A673 (cell line): ENCODE measurements around the gene ACSL1. TPM values are rescaled to one million over a fixed set of nuclear protein-coding genes. Genes with fewer than 3 reads are reported as not detected.

Experiments
- BruUV-seq: library from RNA; stranded (reverse); fragments of 400-500 nt; replicated peaks from 2 replicates; lab custom pipeline; 2021; lab: Mats Ljungman, UMichigan
- CTCF ChIA-PET: fragments of 300-600 bp; sonication (Branson Sonifier 250); formaldehyde crosslinking; loops from one replicate; lab custom pipeline; 2022; ENCODE audit warnings: antibody characterized with exemption; lab: Charles Lee
- POLR2A ChIA-PET: fragments of 300-600 bp; sonication (Branson Sonifier 250); formaldehyde crosslinking; loops from one replicate; lab custom pipeline; 2022; ENCODE audit warnings: antibody characterized with exemption; ENCODE audit not compliant: low non-redundant PET; lab: Charles Lee
- DNase-seq: peaks from one replicate; pipeline ENCODE4 v3.0.0-alpha.2; 2015; ENCODE audit warnings: low spot score
- H3K27ac ChIP-seq: fragments of 200-600 bp; sonication (generic); 2 replicates; pipeline ENCODE4 v1.5.1; 2016; ENCODE audit warnings: mixed run types, low read depth, mild to moderate bottlenecking, mixed read lengths, antibody characterized with exemption, low read length; ENCODE audit not compliant: poor library complexity, severe bottlenecking
- H3K27me3 ChIP-seq: fragments of 200-600 bp; sonication (generic); replicated peaks from 2 replicates; pipeline ENCODE4 v1.6.1; 2017; ENCODE audit warnings: mixed run types, low read depth, mild to moderate bottlenecking, mixed read lengths, antibody characterized with exemption, low read length; ENCODE audit not compliant: insufficient read depth, poor library complexity
- H3K36me3 ChIP-seq: fragments of 200-600 bp; sonication (generic); 2 replicates; pipeline ENCODE4 v1.6.1; 2016; ENCODE audit warnings: mixed run types, mild to moderate bottlenecking, mixed read lengths, antibody characterized with exemption, low read length; ENCODE audit not compliant: insufficient read depth, poor library complexity, severe bottlenecking
- H3K4me1 ChIP-seq: fragments of 200-600 bp; sonication (generic); 2 replicates; pipeline ENCODE4 v1.6.1; 2017; ENCODE audit warnings: mixed run types, mild to moderate bottlenecking, mixed read lengths, antibody characterized with exemption, low read length; ENCODE audit not compliant: insufficient read depth, poor library complexity, severe bottlenecking
- H3K4me3 ChIP-seq: fragments of 200-600 bp; sonication (generic); 2 replicates; pipeline ENCODE4 v1.5.1; 2016; ENCODE audit warnings: low read depth, mixed run types, mild to moderate bottlenecking, mixed read lengths, low read length; ENCODE audit not compliant: poor library complexity, severe bottlenecking
- H3K9me3 ChIP-seq: fragments of 200-600 bp; sonication (generic); 2 replicates; pipeline ENCODE4 v1.6.1; 2016; ENCODE audit warnings: mixed run types, low read depth, mild to moderate bottlenecking, mixed read lengths, antibody characterized with exemption, low read length; ENCODE audit not compliant: poor library complexity, severe bottlenecking
- EZH2 ChIP-seq: fragments of 200-600 bp; sonication (generic); IDR thresholded peaks from 2 replicates; pipeline ENCODE4 v1.6.1; 2017; ENCODE audit warnings: borderline replicate concordance, low read depth, mild to moderate bottlenecking, mixed read lengths, antibody characterized with exemption, low read length; ENCODE audit not compliant: poor library complexity, severe bottlenecking
- intact Hi-C: fragments of 100-400 bp; cut with micrococcal nuclease; formaldehyde crosslinking; loops from one replicate; pipeline ENCODE4 v1.10.0; 2022; ENCODE audit not compliant: unreplicated experiment
- total RNA-seq: library from RNA; stranded (reverse); gene quantifications from 2 replicates; pipeline ENCODE4 v1.2.3, GENCODE V29; 2021
- TF ChIP-seq, protein P1 (sequence below): fragments of 300-800, 200-600 bp; sonication (generic); conservative IDR thresholded peaks from 2 replicates; pipeline ENCODE4 v1.5.1; 2017; ENCODE audit warnings: low read depth, mild to moderate bottlenecking, antibody characterized with exemption, low read length, moderate library complexity, mixed read lengths

ACSL1 gene
- total RNA-seq, 1 experiment from 2014 or later: 5.2 TPM

DNA sequence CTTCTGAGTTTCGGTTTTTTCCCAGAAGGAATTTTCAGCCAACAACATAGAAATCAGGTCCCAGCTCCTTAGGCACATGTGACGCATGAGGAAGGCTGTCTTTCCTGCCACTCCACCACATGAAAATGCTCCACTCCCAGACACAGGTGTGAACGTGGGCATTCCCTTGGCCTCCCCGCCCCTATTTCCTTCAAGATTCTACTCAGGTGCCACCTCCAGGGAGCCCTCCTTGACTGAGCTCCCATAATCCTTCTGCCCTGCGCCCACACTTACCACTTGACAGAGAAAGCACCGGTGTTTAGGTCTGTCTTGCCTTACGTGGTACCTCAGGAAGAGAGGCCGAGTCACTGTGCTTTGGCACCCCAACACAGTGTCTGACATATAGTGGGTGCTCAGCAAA lies 47.4 kb downstream of the ACSL1 start:
- DNase-seq: no peak
- CTCF ChIA-PET: no interaction called here
- no peak overlapping the region for H3K4me3 ChIP-seq
- intact Hi-C loops: no loop called here
- no peaks in the 10 kb centered on the region for H3K4me1 ChIP-seq
- BruUV-seq: no TSS peak
- TF ChIP-seq, protein P1, sequence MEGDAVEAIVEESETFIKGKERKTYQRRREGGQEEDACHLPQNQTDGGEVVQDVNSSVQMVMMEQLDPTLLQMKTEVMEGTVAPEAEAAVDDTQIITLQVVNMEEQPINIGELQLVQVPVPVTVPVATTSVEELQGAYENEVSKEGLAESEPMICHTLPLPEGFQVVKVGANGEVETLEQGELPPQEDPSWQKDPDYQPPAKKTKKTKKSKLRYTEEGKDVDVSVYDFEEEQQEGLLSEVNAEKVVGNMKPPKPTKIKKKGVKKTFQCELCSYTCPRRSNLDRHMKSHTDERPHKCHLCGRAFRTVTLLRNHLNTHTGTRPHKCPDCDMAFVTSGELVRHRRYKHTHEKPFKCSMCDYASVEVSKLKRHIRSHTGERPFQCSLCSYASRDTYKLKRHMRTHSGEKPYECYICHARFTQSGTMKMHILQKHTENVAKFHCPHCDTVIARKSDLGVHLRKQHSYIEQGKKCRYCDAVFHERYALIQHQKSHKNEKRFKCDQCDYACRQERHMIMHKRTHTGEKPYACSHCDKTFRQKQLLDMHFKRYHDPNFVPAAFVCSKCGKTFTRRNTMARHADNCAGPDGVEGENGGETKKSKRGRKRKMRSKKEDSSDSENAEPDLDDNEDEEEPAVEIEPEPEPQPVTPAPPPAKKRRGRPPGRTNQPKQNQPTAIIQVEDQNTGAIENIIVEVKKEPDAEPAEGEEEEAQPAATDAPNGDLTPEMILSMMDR: no peak
- no peak for TF ChIP-seq EZH2
- POLR2A ChIA-PET: no interaction called here
- H3K27ac ChIP-seq: no peak overlapping the region
- H3K9me3 ChIP-seq: no peaks in the 10 kb centered on the region
- no peaks in the 10 kb centered on the region for H3K27me3 ChIP-seq
- H3K36me3 ChIP-seq: no peaks in the 10 kb centered on the region

DNA sequence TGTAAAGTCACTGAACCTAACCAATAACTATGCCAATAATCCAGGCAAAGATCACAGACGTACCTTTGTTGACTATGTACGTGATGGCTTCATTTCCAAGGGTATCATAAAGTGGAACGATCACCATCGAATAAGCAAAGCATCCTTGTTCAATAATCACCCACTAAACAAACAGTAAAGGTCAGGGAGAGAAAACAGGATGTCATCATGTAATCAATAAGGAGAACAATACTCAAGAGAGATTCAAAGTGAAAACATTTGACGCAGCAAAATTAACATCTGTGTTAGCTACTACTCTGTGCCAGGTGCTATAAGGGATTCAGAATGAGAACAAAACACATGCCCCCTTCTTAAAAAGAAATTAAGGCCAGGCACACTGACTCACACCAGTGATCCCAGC lies 48.9 kb downstream of the ACSL1 start:
- Histone ChIP-seq H3K27ac (no peak overlapping the region), H3K9me3 (no peaks in the 10 kb centered on the region), H3K36me3 (no peaks in the 10 kb centered on the region), H3K4me3 (no peak overlapping the region), H3K27me3 (no peaks in the 10 kb centered on the region), H3K4me1 (no peaks in the 10 kb centered on the region)
- no TSS peak for BruUV-seq
- TF ChIP-seq, protein P1: no peak
- TF ChIP-seq EZH2: no peak
- no peak for DNase-seq
- ChIA-PET CTCF (no interaction called here), POLR2A (no interaction called here)
- intact Hi-C loops: no loop called here

DNA sequence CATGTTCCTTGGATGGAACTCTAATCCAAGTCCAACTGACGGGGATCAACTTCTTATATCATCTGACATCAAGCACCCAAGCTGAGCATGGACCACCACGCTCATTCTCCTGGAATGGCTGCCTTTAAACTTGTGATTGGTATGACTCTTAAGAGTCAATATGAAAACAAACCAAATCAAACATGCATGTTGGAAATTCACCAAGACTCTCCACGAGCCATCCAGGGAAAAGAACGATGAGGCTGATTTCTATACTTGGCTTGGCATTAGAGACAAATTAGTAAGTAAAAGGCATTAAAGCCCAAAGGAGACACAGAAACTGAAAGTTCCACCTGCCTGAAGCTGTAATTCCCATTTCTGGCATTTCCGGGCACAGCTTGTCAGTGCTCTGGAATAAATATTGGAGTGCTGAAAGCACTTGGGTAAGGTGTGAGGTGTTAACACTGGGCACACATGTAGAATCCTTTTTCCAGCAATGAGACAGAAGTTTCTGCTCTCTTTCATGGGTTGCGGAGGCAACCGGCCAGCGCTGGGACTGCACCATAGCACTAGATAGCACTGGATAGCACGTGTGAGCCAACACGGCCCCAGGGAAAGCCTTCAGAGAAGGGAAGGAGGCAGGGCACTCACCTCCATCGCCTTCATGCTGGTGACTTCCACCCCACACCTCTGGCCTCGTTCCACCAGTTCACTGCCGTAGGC lies 49.8 kb downstream of the ACSL1 start:
- POLR2A ChIA-PET: no interaction called here
- H3K27ac ChIP-seq: no peak overlapping the region
- DNase-seq: no peak
- H3K4me1 ChIP-seq: no peaks in the 10 kb centered on the region
- no peaks in the 10 kb centered on the region for H3K9me3 ChIP-seq
- H3K27me3 ChIP-seq: no peaks in the 10 kb centered on the region
- no TSS peak for BruUV-seq
- no peaks in the 10 kb centered on the region for H3K36me3 ChIP-seq
- TF ChIP-seq EZH2: no peak
- TF ChIP-seq, protein P1: no peak
- H3K4me3 ChIP-seq: no peak overlapping the region
- CTCF ChIA-PET: no interaction called here
- intact Hi-C loops: no loop called here
